GM21576 (cell line): Measurements from ENCODE around the gene PLXNA4.

Source experiments
- ATAC-seq: cut with Tn5 transposase; IDR thresholded peaks from one replicate; pipeline ENCODE4 v1.9.1; 2021; ENCODE audit warnings: mild to moderate bottlenecking, moderate library complexity; ENCODE audit not compliant: unreplicated experiment

The PLXNA4 gene

GRCh38 chr7:132080967-132081668 is 495.2 kb downstream of the PLXNA4 start:
- no peak for ATAC-seq

- ATAC-seq, result no peak
Observed at GRCh38 chr7:132080467-132080866, 495.8 kb downstream of the PLXNA4 start.

- no peak for ATAC-seq
Observed at GRCh38 chr7:132078891-132079735, 497.2 kb downstream of the PLXNA4 start.

- ATAC-seq, result no peak
Observed at GRCh38 chr7:132077971-132078685, 498.1 kb downstream of the PLXNA4 start.

GRCh38 chr7:132076301-132077035 is 499.8 kb downstream of the PLXNA4 start:
- no peak for ATAC-seq

- ATAC-seq, result no peak
Observed at GRCh38 chr7:132075515-132075914, 500.8 kb downstream of the PLXNA4 start.

- no peak for ATAC-seq
Observed at GRCh38 chr7:132073920-132074589, 502.2 kb downstream of the PLXNA4 start.
